Subcutaneous adipose tissue (tissue), 4 donors: Measurements from ENCODE around the gene UBALD1. TPM values are rescaled to one million over a fixed set of nuclear protein-coding genes. Genes with fewer than 3 reads are reported as not detected.

ENCODE experiments used
- CTCF ChIP-seq: fragments of 450-650 bp; IDR thresholded peaks from one replicate; pipeline ENCODE4 v1.5.1; 2016; ENCODE audit warnings: low read depth, mild to moderate bottlenecking, control low read depth, antibody characterized with exemption, moderate library complexity
- total RNA-seq, 4 donors: library from RNA; depleted of rRNA; stranded (reverse); fragments of >200 nt; gene quantifications; one replicate each; pipeline ENCODE4 v1.1.0, GENCODE V29; 2016

UBALD1 gene
- total RNA-seq, 4 donors from 2014 or later: 1.7 to 7.0 (median 4.2) TPM

GRCh38 chr16:4656695-4657686, 42.3 kb upstream of the UBALD1 start:
- no peak for TF ChIP-seq CTCF

- TF ChIP-seq CTCF: no peak
These were observed 41.5 kb upstream of the UBALD1 start for GRCh38 chr16:4656221-4656620.

- no peak for TF ChIP-seq CTCF
These were observed 41.1 kb upstream of the UBALD1 start for GRCh38 chr16:4655801-4656200.

- TF ChIP-seq CTCF: no peak
These were observed 40.4 kb upstream of the UBALD1 start for GRCh38 chr16:4654964-4655590.

- TF ChIP-seq CTCF: no peak
These were observed 39.6 kb upstream of the UBALD1 start for GRCh38 chr16:4654011-4654963.

GRCh38 chr16:4652561-4652960, 37.9 kb upstream of the UBALD1 start:
- TF ChIP-seq CTCF: no peak

GRCh38 chr16:4651827-4652226, 37.1 kb upstream of the UBALD1 start:
- TF ChIP-seq CTCF: no peak
